GM18520 (cell line): ENCODE measurements around the gene ABLIM3.

Experiments
- ATAC-seq: cut with Tn5 transposase; IDR thresholded peaks from one replicate; pipeline ENCODE4 v1.9.1; 2021; ENCODE audit not compliant: unreplicated experiment

The ABLIM3 gene

GRCh38 chr5:149156435-149157083 is 15.3 kb downstream of the ABLIM3 start:
- peak; percentile 61 for ATAC-seq

GRCh38 chr5:149157330-149157729 is 16.0 kb downstream of the ABLIM3 start:
- no peak for ATAC-seq

GRCh38 chr5:149160291-149160787 is 19.0 kb downstream of the ABLIM3 start:
- no peak for ATAC-seq

GRCh38 chr5:149161026-149161687 is 19.9 kb downstream of the ABLIM3 start:
- ATAC-seq: no peak

GRCh38 chr5:149161850-149162249 is 20.6 kb downstream of the ABLIM3 start:
- no peak for ATAC-seq

GRCh38 chr5:149162401-149163084 is 21.2 kb downstream of the ABLIM3 start:
- peak; percentile 54 for ATAC-seq

- no peak for ATAC-seq
These were observed 23.4 kb downstream of the ABLIM3 start for GRCh38 chr5:149164731-149165130.

- ATAC-seq: no peak
These were observed 24.8 kb downstream of the ABLIM3 start for GRCh38 chr5:149166128-149166527.

GRCh38 chr5:149166591-149167100 is 25.4 kb downstream of the ABLIM3 start:
- ATAC-seq: no peak

GRCh38 chr5:149168276-149168906 is 27.1 kb downstream of the ABLIM3 start:
- no peak for ATAC-seq

GRCh38 chr5:149170299-149170698 is 29.0 kb downstream of the ABLIM3 start:
- no peak for ATAC-seq

- ATAC-seq: peak; percentile 87
These were observed 31.0 kb downstream of the ABLIM3 start for GRCh38 chr5:149172261-149172660.

- peak; percentile 11 for ATAC-seq
These were observed 31.6 kb downstream of the ABLIM3 start for GRCh38 chr5:149172709-149173505.

GRCh38 chr5:149174847-149175234 is 33.5 kb downstream of the ABLIM3 start:
- ATAC-seq: no peak

GRCh38 chr5:149175346-149176105 is 34.2 kb downstream of the ABLIM3 start:
- no peak for ATAC-seq

GRCh38 chr5:149177339-149177843 is 36.1 kb downstream of the ABLIM3 start:
- no peak for ATAC-seq

- no peak for ATAC-seq
These were observed 36.7 kb downstream of the ABLIM3 start for GRCh38 chr5:149177911-149178565.

- ATAC-seq: no peak
These were observed 40.4 kb downstream of the ABLIM3 start for GRCh38 chr5:149181732-149182131.

GRCh38 chr5:149182241-149182640 is 40.9 kb downstream of the ABLIM3 start:
- ATAC-seq: no peak
